ENCODE measurements around the gene ROR2.

ROR2 gene

GRCh38 chr9:91843623-91844148 lies 106.3 kb downstream of the ROR2 start:
- CTCF ChIA-PET, result no interaction called here
- DNase-seq (ENCODE audit: extremely low spot score), result no peak
- TF ChIP-seq FOXA1 (IDR thresholded peaks at IDR 0.05), result no peak
- TF ChIP-seq PKNOX1 (IDR thresholded peaks at IDR 0.05), result peak; percentile 63
- TF ChIP-seq CTBP1 (IDR thresholded peaks at IDR 0.05; ENCODE audit: borderline replicate concordance), result no peak
- POLR2A ChIA-PET, result no interaction called here

GRCh38 chr9:91843093-91843492 lies 106.9 kb downstream of the ROR2 start:
- TF ChIP-seq PKNOX1 (IDR thresholded peaks at IDR 0.05) (no peak), FOXM1 (IDR thresholded peaks at IDR 0.05; ENCODE audit: borderline replicate concordance) (no peak), TARDBP (IDR thresholded peaks at IDR 0.05) (no peak), BHLHE40 (IDR thresholded peaks at IDR 0.05; ENCODE audit: borderline replicate concordance) (no peak), FOXA1 (IDR thresholded peaks at IDR 0.05) (no peak), SP1 (IDR thresholded peaks at IDR 0.05) (no peak)
- no peak for DNase-seq (ENCODE audit: extremely low spot score)
- CTCF ChIA-PET, result no interaction called here
- POLR2A ChIA-PET, result no interaction called here

- TF ChIP-seq FOXM1 (IDR thresholded peaks at IDR 0.05; ENCODE audit: borderline replicate concordance), result no peak
- TF ChIP-seq ARNT (IDR thresholded peaks at IDR 0.05), result no peak
- no peak for TF ChIP-seq SUZ12 (IDR thresholded peaks at IDR 0.05)
- TF ChIP-seq FOXK2 (IDR thresholded peaks at IDR 0.05), result no peak
- TF ChIP-seq L3MBTL2 (conservative IDR thresholded peaks at IDR 0.05), result no peak
- no peak for TF ChIP-seq CTBP1 (IDR thresholded peaks at IDR 0.05; ENCODE audit: borderline replicate concordance)
- no peak for TF ChIP-seq BHLHE40 (IDR thresholded peaks at IDR 0.05; ENCODE audit: borderline replicate concordance)
- no peak for TF ChIP-seq LEF1 (IDR thresholded peaks at IDR 0.05; ENCODE audit: borderline replicate concordance)
- DNase-seq (ENCODE audit: extremely low spot score), result no peak
- ChIA-PET POLR2A (no interaction called here), CTCF (no interaction called here)
Observed at GRCh38 chr9:91842358-91843049, 107.5 kb downstream of the ROR2 start.

- TF ChIP-seq HDGF (IDR thresholded peaks at IDR 0.05; ENCODE audit: borderline replicate concordance), result no peak
- no peak for DNase-seq (ENCODE audit: extremely low spot score)
- POLR2A ChIA-PET, result no interaction called here
- CTCF ChIA-PET, result no interaction called here
Observed at GRCh38 chr9:91841591-91841990, 108.4 kb downstream of the ROR2 start.

GRCh38 chr9:91840882-91841281 lies 109.1 kb downstream of the ROR2 start:
- CTCF ChIA-PET, result interaction anchor here (0.6 kb wide), 1 partner anchor 23 kb away, joined by 3 read pairs; no protein-coding TSS in a partner anchor
- DNase-seq (ENCODE audit: extremely low spot score), result no peak
- TF ChIP-seq TARDBP (IDR thresholded peaks at IDR 0.05) (no peak), PKNOX1 (IDR thresholded peaks at IDR 0.05) (no peak), SP1 (IDR thresholded peaks at IDR 0.05) (no peak), CTBP1 (IDR thresholded peaks at IDR 0.05; ENCODE audit: borderline replicate concordance) (no peak), HDGF (IDR thresholded peaks at IDR 0.05; ENCODE audit: borderline replicate concordance) (no peak), ZNF384 (IDR thresholded peaks at IDR 0.05) (no peak), FOXA1 (IDR thresholded peaks at IDR 0.05) (no peak), FOXK2 (IDR thresholded peaks at IDR 0.05) (no peak), L3MBTL2 (conservative IDR thresholded peaks at IDR 0.05) (no peak), ARNT (IDR thresholded peaks at IDR 0.05) (no peak), LEF1 (IDR thresholded peaks at IDR 0.05; ENCODE audit: borderline replicate concordance) (no peak), ELF4 (IDR thresholded peaks at IDR 0.05) (no peak), NFRKB (IDR thresholded peaks at IDR 0.05) (no peak), SUZ12 (IDR thresholded peaks at IDR 0.05) (no peak)
- POLR2A ChIA-PET, result no interaction called here

GRCh38 chr9:91840469-91840868 lies 109.6 kb downstream of the ROR2 start:
- no peak for TF ChIP-seq SUZ12 (IDR thresholded peaks at IDR 0.05)
- no peak for TF ChIP-seq L3MBTL2 (conservative IDR thresholded peaks at IDR 0.05)
- no peak for TF ChIP-seq FOXM1 (IDR thresholded peaks at IDR 0.05; ENCODE audit: borderline replicate concordance)
- ChIA-PET POLR2A (no interaction called here), CTCF (no interaction called here)
- DNase-seq (ENCODE audit: extremely low spot score), result no peak

- no peak for DNase-seq (ENCODE audit: extremely low spot score)
- POLR2A ChIA-PET, result no interaction called here
- TF ChIP-seq FOXM1 (IDR thresholded peaks at IDR 0.05; ENCODE audit: borderline replicate concordance), result no peak
- no peak for TF ChIP-seq TARDBP (IDR thresholded peaks at IDR 0.05)
- TF ChIP-seq PKNOX1 (IDR thresholded peaks at IDR 0.05), result no peak
- TF ChIP-seq HDGF (IDR thresholded peaks at IDR 0.05; ENCODE audit: borderline replicate concordance), result no peak
- no peak for TF ChIP-seq ARNT (IDR thresholded peaks at IDR 0.05)
- no peak for TF ChIP-seq SUZ12 (IDR thresholded peaks at IDR 0.05)
- no peak for TF ChIP-seq FOXK2 (IDR thresholded peaks at IDR 0.05)
- TF ChIP-seq SP1 (IDR thresholded peaks at IDR 0.05), result no peak
- no peak for TF ChIP-seq BHLHE40 (IDR thresholded peaks at IDR 0.05; ENCODE audit: borderline replicate concordance)
- TF ChIP-seq NFRKB (IDR thresholded peaks at IDR 0.05), result no peak
- no peak for TF ChIP-seq LEF1 (IDR thresholded peaks at IDR 0.05; ENCODE audit: borderline replicate concordance)
- no peak for TF ChIP-seq L3MBTL2 (conservative IDR thresholded peaks at IDR 0.05)
- TF ChIP-seq ELF4 (IDR thresholded peaks at IDR 0.05), result no peak
- CTCF ChIA-PET, result no interaction called here
Observed at GRCh38 chr9:91839926-91840465, 110.0 kb downstream of the ROR2 start.

All from HEK293T (cell line).